Measurements from ENCODE around the gene STK11IP.

STK11IP gene

DNA sequence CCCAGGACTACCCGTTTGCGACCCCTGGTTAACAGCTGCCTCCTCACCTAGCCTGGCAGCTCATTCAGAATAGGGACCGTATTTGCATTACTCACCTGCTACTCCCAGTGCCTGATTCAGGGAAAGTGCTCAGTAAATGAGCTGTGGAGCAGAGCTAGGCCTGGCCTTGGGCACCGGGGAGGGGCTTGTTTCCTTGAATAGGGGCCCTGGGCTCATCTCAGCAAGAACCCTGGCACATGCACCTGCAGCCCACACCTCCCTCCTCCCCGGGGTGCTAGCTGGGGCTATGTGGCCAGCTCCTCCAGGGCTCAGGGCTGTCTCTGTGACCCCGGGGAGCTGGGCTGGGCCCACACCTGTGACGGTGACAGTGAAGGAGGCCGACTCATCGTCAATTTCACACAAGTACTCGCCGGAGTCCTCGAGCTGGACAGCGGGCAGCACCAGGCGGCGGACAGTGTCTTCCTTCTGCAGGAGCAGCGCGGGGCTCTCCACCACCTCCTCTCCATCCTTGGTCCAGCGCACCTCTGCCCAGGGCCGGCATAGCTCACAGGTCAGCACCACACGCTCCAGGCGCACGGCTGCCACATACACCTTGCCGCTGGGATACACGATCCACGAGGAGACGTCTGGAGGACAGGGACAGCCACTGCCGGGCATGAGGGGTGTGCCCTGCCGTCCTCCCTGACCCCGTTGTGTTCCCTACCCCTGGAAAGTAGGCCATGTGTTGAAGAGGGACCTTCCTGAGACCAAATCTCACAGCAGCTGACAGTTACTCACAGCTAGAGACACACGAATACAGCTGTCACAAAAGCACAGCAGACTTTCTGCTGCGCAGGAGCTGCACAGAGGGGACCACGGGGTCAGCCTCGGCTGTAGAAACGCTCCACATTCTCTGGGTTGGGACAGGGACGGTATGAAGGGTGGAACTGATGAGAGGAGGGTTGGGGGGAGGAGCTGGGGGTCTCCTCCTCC, 35.3 kb upstream of the STK11IP start:
- no peak for DNase-seq (ENCODE audit: low spot score)

DNA sequence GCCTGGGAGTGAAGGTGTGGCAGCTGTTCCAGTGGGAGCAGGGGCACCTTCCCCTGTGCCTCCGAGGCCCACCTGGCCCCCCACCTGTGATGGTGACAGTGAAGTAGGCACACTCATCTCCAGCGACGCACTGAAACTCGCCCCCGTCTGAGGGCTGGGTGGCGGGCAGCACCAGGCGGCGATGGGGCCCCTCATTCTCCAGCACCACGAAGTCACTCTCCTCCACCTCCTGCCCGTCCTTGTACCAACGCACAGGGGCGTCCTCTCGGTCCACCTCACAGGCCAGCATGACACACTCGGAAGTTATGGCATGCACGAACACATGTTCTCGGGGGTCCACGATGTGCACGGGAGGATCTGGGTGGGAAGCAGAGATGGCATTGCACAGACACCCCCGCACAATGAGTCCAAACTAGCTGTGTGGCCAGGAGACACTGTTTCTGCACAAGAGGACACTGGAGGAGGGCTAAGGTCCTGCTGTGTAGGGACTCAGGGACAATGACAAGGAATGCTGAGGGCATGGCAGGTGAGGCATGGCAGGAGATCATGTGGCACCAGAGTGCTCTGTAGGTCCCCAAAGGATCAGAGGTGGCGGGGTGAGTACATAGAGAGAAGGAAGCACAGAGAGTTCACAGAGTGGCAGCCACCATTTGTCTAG, 34.3 kb upstream of the STK11IP start:
- no peak for DNase-seq (ENCODE audit: low spot score)

DNA sequence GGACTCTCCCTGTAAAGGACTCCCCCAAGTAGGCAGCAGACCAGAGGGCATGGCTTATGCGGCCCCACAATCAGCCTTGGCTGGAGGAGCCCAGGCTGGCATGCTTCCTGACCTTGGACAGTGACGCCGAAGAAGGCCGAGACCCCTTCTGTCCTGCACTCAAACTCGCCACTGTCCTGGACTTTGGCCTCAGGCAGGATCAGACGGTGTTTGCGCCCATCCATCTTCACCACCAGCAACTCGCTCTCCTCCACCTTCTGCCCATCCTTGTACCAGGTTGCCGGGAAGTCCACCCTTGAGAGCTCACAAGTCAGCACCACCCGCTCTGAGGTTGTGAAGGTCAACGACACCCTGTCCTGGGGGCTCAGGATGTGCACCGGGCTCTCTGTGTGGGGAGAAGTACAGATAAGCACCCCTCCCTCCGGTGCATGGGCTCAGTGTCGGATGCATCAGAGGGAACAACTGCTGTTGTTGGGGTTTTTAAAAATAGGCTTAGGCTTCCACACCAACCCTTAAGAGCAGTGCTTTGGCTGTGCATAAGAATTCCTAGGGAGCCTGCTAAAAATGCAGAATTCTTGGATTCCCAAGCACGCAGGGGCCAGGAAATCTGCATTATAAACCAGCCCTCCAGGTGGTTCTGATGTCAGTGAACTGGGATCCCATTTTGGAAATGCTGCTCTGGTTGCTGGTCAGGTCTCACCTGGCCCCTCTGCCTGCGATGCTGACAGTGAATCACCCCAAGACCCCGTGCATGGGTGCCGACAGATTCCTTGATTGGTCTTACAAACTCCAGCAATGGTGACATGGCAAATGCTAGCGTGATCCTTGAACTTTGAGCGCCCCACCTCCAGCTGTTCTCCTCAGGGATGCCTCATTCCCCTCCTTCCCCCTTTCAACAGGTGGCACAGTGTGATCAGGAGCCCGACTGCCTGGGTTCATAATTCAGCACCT, 32.3 kb upstream of the STK11IP start:
- DNase-seq (ENCODE audit: low spot score): no peak

DNA sequence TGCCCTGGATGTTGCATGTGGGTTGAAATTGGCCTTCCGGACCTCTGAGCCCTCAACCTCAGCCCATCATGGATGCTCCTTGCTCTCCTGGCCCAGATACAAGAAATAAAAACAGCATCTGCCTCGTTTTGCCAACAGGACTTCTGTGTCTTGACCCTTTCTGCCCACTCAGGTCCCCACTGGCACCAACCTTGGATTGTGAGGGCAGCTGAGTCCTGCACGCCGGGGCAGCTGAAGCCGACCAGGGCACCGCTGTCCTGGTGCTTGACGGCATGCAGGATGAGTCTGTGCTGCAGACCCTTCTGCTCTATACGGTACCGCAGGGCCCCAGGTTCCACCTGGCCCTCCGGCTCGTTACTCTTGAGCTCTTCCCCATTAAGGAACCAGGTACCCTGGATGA, 31.0 kb upstream of the STK11IP start:
- DNase-seq (ENCODE audit: low spot score): no peak

DNA sequence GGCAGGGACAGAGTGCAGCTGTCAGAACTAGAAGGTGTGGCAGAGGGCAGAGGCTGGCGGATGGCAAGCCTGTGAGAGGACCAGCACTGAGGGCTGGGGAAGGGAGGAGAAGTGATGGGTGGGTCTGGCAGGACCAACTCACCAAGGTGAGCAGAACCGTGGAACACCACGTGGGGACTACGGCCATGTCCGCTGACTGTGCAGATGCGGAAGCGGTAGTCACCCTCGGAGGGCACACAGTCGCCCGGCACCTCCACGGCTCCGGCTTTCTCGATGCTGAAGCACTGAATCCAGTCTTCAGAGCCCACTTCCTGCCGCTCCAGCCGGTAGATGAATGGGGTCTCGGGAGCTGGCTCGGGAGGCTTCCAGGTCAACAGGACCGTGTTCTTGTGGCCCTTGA, 30.5 kb upstream of the STK11IP start:
- DNase-seq (ENCODE audit: low spot score): no peak

DNA sequence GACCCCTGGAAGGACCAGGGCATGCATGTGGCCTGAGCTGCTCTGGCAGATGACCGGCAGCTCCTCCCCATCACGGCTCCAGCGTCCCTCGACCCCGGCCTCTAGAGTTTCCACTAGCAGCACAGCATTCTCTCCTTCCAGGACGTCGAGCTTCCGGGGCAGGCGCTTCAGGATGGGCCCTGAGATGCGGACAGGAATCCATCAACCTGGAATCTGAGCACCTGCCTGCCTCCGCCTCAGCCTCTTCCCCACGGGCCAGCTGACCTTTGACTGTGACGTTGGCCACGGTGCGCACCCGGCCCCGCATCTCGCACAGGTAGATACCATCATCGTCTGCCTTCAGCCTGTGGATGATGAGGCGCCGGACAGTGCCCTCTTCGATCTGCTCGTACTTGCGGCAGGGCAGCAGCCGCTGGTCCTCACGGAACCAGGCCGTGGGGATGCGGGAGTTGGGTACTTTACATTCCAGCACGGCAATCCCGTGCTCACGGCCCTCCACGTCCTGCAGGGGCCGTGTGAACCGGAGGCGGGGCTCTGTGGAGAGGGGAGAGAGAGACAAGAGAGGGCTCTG, 29.8 kb upstream of the STK11IP start:
- no peak for DNase-seq (ENCODE audit: low spot score)

DNA sequence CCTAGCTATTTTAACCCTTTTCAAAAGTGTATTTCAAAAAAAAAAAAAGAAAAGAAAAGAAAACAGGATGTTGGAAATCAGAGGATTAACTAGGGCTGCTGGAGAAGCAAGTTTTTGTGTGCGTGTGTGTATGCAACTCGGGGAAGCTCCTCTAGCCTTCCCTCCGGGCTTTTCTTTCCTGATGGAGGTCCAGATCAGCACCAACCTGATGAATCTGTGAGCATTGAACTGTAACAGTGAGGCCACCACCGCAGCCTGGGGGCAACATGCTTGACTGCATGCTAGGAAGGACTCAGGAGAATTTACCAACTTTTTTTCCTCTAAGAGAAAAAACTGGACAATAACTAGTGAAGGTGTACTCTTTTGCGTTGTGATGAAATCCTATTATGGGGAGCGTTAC, 28.6 kb upstream of the STK11IP start:
- DNase-seq (ENCODE audit: low spot score): peak; percentile 83

DNA sequence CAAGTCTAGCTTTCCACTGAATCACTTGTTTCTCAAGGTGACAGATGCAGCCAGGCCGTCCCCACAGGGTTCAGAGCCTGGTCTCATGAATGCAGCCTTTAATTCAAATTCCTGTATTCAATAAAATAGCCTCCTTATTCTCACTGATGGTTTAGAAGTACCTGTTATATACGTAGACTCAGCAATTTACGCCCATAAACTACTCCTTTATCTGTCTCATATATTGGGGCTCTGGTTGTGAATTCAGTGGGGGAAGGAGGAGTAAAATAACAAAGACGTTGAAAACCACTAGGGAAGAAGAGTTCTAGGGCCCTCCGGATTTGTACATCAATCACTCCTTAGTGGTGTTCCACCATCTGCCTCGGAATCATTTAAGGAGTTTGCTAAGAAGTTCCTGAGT, 28.0 kb upstream of the STK11IP start:
- no peak for DNase-seq (ENCODE audit: low spot score)

DNA sequence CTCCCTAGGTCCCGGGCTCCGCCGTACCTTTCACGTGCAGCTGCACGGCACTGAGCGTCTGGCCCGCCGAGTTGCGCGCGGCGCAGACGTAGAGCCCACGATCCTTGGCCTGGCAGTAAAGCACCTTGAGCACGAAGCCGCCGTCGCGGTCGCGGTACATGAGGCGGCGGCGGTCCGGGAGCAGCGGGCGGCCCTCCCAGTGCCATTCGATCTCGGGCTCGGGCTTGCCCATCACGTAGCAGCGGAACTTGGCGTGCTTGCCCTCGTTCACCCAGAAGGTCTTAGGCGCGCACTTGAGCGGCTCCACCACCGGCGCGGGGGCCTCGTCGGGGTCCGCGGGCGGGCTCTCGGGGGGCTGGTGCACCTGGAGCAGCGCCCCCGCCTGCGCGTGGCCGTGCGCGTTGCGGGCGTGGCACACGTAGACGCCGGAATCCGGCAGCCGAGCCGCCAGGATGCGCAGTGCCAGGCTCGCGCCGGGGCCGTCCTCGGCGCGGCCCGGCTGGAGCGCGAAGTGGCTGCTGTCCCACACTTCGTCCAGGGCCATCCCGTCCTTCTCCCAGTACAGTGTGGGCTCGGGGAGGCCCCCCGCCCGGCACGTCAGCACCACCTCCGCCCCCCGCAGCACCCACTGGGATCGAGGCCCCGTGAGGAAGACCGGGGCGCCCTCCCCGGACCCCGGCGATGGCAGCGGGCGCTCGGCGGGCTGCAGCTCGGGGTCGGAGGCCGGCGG, 27.3 kb upstream of the STK11IP start:
- peak; percentile 29 for DNase-seq (ENCODE audit: low spot score)

DNA sequence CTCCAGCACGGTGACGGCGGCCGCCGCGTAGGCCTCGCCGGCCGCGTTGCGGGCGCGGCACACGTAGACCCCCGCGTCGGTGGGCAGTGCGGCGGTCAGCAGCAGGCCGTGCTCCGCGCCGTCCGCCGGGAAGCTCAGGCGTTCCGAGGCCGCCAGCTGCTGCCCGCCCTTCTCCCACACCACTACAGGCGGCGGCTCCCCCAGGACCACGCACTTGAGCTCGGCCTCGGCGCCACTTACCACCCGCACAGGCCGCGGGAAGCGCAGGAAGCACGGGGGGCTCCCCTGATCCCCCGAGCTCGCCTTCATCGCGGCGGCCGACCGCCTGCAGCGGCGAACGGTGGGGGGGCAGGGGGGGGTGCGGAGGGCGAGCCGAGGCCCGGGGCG, 26.7 kb upstream of the STK11IP start:
- DNase-seq (ENCODE audit: low spot score): peak; percentile 15

DNA sequence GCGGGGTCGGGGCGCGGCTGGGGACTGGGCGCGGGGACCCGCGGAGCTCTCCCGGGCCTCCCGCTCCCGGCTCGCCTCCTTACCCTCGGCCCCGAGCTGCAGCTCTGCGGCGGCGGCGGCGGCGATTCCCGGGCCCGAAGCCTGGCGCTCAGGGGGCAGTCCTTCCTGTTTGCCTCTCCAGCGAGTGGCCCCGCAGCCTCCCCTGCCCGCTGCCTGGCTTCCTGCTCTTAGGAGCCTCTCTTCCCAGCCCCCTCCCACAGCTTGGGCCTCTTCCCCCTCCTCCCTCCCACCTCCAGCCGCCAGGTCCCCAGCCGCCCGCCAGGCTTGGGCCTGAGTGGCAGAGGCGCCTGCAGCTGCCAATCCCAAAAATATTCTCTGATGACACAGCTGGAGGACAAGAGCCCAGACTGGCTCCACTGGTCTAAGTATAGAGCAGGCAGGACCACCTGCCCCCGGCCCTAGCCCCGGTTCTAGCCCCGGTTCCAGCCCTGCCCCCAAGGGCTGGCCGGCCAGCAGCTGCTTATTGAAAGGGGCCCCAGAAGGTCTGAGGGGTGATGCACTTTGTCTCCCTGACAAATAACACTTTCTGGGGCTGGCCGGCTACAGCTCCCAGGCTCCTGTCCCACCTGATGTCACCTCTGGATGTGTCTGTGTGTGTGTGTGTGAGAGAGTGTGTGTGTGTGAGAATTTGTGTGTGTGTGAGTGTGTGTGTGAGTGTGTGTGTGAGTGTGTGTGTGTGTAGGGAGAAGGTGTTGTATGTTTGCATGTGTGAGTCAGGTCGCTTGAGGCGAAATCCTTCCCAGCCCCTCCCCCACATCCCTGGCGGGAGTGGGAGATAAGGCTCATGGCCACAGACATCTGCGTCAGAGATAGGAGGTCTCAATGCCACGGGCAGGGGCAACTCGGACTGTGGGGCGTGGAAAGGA, 26.1 kb upstream of the STK11IP start, which contains the start of gene OBSL1:
TSS of gene OBSL1 (minus strand) at position 229 of the 926 bp plus-strand sequence. CDS start 307 bp downstream, outside the sequence.
- peak; percentile 72 for DNase-seq (ENCODE audit: low spot score)

DNA sequence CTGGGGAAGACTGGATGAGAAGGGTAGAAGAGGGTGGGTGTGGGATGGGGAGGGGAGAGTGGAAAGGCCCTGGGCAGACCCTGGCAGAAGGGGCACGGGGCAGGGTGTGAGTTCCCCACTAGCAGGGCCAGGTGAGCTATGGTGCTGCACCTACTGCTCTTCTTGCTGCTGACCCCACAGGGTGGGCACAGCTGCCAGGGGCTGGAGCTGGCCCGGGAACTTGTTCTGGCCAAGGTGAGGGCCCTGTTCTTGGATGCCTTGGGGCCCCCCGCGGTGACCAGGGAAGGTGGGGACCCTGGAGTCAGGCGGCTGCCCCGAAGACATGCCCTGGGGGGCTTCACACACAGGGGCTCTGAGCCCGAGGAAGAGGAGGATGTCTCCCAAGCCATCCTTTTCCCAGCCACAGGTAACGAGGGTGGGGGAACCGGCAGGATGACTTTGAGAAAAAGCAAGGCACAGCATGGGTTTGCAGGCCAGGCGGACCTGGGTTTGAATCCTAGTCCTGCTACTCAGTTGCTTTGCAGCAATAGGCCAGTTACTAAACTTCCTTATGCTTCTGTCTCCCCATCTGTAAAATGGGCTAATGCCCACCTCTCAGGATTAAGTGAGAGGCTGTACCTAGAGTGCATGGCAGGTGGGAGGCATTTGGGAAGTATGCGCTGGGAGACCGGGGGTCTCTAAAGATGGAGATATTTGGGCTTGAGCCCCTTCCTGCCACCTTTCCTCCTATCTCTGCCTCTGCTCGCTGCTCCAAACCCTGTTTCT, 25.2 kb upstream of the STK11IP start, which contains the start of gene INHA:
TSS of gene INHA (plus strand) at position 74 of the 765 bp plus-strand sequence. CDS start at position 139, 65 bp downstream.
- no peak for DNase-seq (ENCODE audit: low spot score)

DNA sequence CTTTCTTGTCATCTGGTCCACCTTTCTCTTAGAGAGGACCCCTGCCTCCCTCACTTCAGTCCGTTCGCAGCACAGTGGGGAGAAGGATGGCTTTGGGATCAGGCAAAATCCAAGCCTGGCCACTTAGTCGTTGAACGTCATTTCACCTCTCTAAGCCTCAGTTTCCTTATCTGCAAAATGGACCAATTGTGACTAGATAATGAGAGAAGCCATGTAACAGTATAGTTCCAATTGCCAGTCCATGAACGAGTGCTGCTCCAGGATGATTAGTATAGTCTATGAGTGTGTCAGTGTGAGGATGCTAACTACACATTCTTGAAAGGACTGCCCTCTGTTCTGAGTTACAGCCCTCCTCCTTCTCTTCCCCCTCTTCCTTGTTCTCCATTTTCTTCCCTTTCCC, 24.5 kb upstream of the STK11IP start:
- DNase-seq (ENCODE audit: low spot score): no peak

DNA sequence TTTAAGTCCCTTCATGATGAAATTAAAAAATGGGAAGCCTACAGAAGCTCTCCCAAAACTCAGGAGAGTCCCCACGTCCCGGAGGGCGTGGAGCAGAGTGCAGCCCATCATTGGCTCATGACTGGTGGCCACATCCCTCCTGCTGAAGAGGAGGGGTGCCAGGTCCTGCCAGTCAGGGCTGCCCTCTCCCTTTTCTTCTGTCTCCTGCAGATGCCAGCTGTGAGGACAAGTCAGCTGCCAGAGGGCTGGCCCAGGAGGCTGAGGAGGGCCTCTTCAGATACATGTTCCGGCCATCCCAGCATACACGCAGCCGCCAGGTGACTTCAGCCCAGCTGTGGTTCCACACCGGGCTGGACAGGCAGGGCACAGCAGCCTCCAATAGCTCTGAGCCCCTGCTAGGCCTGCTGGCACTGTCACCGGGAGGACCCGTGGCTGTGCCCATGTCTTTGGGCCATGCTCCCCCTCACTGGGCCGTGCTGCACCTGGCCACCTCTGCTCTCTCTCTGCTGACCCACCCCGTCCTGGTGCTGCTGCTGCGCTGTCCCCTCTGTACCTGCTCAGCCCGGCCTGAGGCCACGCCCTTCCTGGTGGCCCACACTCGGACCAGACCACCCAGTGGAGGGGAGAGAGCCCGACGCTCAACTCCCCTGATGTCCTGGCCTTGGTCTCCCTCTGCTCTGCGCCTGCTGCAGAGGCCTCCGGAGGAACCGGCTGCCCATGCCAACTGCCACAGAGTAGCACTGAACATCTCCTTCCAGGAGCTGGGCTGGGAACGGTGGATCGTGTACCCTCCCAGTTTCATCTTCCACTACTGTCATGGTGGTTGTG, 23.0 kb upstream of the STK11IP start:
- no peak for DNase-seq (ENCODE audit: low spot score)

DNA sequence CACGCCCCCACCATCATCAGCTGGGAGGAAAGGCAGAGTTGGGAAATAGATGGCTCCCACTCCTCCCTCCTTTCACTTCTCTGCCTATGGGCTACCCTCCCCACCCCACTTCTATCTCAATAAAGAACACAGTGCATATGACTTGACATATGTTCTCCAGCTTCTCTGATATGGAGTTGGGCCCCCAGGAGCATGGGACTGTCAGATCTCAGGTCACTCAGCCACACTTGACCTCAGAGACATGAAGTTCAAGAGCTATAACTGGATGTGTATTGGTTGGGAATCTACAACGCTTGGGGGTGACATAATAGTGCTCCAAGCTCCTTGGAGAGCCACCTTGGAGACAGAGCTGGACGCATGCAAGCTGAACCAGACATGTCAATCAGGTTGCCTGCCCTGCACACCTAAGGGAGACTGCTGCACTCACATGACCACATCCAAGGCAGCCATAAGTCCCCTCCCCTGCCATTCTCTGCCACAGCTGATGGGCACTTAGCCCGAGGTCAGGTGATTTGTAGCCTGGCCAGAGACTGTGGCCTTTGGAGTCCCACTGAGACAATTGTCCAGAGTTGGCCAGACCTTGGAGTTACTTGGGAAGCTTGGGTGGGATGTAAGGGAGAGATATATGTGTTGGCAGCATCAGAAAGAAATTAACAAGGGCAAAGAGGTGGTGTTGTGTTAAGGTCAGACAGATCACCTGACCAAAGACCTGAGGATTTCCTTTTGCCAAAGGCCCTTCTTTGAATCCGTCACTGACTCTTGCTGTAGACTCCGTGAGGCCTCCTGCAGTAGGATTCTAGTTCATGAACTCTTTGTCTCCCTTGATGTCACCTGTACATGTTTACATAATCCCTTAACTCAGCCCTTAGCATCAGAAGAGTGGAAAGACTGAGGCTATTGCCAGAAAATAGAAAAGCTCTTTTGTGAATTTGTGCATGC, 21.8 kb upstream of the STK11IP start:
- no peak for DNase-seq (ENCODE audit: low spot score)

DNA sequence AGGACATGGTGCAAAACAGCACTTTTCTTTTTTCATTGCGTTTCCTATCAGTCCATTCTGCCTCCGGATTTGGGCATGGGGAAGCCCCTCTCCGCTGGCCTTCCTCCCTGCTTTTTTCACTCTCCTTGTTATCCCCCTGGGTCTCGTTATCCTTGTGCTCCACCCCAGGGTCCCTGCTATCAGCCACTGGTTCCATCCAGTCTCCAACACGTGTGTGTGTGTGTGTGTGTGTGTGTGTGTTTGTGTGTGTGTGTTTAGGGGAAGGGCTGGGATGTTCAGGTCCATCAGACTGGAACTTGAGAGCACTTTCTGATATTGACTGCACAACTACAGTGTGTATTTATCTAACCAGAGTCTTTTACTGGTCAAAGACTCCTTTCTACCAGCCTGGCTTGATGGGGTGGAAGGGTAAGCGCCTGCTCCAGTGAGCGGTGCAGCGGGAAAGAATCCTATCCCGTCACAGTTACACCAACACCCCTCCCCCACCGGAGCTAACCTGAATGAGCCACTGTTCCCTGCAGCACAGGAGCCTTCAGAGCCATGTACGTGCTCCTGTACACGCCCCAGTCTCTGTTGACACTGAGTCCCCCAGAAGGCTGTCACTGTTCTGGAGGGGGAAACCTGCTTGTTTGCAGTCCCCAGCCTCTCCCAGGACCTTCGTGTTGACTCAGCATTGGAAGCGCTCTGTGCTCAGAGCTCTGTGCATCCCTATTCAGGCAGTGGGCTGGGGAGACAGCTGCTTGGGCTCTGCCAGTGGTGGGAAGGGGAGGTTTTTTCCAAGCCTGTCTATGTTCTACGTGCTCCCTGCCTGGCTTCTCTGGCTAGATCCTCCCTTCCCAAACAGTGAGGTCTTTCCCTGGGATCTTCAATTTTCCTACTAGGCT, 20.9 kb upstream of the STK11IP start:
- DNase-seq (ENCODE audit: low spot score): peak; percentile 58
